ENCODE results near the gene RERE.

DNA sequence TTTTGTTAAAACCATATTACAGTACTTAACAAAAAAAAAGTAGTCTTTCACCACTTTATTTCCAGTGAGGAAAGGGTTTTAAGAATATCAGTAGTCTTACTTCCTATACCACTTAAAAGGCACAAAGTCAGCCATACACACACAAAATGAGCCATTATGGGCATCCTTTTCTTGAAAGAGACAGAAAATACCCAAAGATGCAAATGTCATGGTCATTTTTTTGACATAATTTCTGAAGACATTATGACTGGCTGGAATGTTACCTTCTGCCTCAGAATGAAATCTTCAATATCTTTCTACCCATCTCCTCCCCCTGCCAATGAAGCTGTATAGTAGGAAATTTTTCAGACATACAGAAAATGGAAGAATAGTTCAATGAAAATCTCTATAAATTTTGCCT lies 261.9 kb downstream of the RERE start:
- TF ChIP-seq, protein P1, sequence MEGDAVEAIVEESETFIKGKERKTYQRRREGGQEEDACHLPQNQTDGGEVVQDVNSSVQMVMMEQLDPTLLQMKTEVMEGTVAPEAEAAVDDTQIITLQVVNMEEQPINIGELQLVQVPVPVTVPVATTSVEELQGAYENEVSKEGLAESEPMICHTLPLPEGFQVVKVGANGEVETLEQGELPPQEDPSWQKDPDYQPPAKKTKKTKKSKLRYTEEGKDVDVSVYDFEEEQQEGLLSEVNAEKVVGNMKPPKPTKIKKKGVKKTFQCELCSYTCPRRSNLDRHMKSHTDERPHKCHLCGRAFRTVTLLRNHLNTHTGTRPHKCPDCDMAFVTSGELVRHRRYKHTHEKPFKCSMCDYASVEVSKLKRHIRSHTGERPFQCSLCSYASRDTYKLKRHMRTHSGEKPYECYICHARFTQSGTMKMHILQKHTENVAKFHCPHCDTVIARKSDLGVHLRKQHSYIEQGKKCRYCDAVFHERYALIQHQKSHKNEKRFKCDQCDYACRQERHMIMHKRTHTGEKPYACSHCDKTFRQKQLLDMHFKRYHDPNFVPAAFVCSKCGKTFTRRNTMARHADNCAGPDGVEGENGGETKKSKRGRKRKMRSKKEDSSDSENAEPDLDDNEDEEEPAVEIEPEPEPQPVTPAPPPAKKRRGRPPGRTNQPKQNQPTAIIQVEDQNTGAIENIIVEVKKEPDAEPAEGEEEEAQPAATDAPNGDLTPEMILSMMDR (IDR thresholded peaks at IDR 0.05) = no peak
- no peak for TF ChIP-seq POLR2A (IDR thresholded peaks at IDR 0.05)

Data from heart left ventricle (tissue), 13 donors.